ENCODE data around the gene NRXN3.

NRXN3 gene

DNA sequence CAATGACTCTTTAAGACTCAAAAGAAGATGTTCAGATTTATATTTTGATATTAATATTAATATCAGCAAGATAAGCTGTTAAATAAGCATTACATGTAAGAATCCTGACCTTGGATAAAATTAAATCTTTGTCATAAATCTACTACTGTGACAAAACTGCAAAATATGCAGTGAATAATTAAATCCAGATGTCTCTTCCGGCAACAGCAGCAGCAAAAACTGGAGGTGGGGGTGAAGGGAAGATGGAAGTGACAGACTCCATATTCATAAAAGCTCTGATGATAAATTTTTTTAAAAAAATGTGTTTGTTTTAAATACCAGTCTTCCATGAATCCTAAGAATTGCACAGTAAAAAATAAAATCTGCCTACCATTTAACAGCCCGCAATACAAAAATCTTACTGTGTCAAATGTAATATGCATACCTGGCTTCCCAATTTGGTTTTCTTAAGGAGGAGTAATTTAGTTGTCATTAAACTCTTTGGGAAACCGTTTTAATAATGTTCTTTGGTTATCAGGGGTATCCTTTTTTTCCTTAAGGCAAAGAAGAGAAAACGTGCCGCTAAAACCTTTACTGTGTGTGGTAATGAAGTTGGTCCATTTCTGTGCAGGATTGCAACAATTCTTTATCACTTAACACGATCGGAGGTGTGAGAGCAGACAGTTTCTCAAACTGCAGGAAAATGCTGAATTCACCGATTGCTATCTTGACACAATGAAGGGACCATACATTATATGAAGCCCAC lies 1562.9 kb downstream of the NRXN3 start:
- no peak overlapping the region for H3K4me3 ChIP-seq (replicated peaks; ENCODE audit: low read depth, low read length)
- no peak for DNase-seq (ENCODE audit: extremely low read depth, low read depth)
- TF ChIP-seq, protein P1, sequence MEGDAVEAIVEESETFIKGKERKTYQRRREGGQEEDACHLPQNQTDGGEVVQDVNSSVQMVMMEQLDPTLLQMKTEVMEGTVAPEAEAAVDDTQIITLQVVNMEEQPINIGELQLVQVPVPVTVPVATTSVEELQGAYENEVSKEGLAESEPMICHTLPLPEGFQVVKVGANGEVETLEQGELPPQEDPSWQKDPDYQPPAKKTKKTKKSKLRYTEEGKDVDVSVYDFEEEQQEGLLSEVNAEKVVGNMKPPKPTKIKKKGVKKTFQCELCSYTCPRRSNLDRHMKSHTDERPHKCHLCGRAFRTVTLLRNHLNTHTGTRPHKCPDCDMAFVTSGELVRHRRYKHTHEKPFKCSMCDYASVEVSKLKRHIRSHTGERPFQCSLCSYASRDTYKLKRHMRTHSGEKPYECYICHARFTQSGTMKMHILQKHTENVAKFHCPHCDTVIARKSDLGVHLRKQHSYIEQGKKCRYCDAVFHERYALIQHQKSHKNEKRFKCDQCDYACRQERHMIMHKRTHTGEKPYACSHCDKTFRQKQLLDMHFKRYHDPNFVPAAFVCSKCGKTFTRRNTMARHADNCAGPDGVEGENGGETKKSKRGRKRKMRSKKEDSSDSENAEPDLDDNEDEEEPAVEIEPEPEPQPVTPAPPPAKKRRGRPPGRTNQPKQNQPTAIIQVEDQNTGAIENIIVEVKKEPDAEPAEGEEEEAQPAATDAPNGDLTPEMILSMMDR (IDR thresholded peaks at IDR 0.05; ENCODE audit: low read depth, low read length, missing control alignments), result no peak

DNA sequence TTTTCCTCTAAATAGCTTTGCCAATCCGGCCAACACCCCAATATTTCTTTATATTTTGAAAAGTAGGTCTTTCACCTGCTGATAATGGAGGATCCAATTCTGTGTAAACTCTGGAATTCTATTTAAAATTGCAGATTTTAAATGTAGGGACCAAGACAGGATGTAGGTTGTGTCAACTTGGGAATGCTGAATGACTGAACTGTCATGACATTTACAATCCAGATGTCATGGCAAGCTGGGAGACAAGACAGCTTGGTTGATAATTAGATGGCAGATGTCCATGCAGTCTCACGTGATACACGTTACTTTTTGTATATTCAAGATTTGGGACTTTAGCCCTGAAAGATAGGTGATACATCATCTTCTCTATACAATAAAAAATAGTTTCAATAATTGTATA lies 1564.0 kb downstream of the NRXN3 start:
- H3K4me3 ChIP-seq (replicated peaks; ENCODE audit: low read depth, low read length), result no peak overlapping the region
- TF ChIP-seq, protein P1 (IDR thresholded peaks at IDR 0.05; ENCODE audit: low read depth, low read length, missing control alignments), result no peak
- no peak for DNase-seq (ENCODE audit: extremely low read depth, low read depth)

DNA sequence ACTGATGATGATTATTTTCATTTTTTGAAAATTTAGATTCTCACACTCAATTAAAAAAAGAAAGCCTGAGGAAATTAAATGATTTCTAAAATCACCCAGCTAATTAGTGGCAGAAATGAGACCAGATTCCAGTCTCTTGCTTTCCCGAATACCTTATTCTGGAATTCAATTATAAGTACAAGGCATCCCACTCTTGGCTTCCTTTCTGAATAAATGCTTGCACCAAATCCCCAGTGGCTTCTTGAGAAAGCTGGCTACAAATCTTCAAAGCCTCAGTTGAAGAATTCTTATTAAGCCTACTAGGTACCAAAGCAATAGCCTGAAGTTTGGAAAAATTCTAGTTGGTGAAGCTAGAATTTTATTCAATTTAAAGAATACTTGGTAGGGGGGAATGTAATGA lies 1564.5 kb downstream of the NRXN3 start:
- no peak for DNase-seq (ENCODE audit: extremely low read depth, low read depth)
- TF ChIP-seq, protein P1 (IDR thresholded peaks at IDR 0.05; ENCODE audit: low read depth, low read length, missing control alignments), result no peak
- H3K4me3 ChIP-seq (replicated peaks; ENCODE audit: low read depth, low read length), result no peak overlapping the region

DNA sequence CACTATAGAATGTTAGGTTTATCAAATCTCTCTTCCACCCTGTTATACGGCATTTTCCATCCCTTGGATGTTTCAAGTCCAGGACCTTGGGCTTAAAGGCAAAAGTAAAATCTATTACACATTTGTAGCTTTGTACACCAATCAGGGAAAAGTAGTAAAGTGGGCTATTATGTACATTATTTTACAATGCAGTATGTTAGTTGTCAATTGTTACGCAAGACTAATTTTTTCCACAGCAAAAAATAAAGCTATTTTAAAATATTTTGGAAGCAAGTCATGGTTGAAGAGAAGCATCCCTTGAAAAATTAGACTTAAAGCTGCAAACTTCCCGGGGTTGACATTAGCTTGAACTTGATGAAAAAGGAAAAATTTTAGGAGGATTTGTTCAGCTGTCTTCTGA lies 1564.9 kb downstream of the NRXN3 start:
- TF ChIP-seq, protein P1 (IDR thresholded peaks at IDR 0.05; ENCODE audit: low read depth, low read length, missing control alignments), result no peak
- no peak overlapping the region for H3K4me3 ChIP-seq (replicated peaks; ENCODE audit: low read depth, low read length)
- no peak for DNase-seq (ENCODE audit: extremely low read depth, low read depth)

DNA sequence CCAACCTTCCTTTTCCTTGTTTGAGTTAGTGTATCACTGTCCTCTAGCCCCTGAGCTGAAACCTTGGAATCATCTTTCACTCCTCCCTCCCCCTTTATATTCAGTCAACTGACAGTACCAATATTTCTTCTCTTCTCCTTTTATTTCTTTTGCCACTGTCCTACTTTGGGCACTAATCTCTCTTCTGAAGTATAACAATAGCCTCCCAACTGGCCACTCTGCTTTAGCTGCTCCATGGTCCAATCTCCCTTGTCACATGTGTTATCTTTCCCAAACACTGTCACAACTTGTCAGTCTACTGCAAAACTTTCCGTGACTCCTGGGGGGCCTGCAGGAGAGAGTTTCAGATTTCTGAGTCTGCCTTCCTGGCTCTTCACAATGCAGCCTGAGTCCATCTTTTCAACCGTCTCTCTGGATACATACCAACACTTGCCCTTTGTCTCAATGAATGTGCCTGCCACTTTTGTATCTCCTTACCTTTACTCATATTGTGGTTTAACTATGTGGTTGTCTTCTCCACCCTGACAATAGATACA lies 1570.0 kb downstream of the NRXN3 start:
- no peak for DNase-seq (ENCODE audit: extremely low read depth, low read depth)
- TF ChIP-seq, protein P1 (IDR thresholded peaks at IDR 0.05; ENCODE audit: low read depth, low read length, missing control alignments), result no peak
- no peak overlapping the region for H3K4me3 ChIP-seq (replicated peaks; ENCODE audit: low read depth, low read length)

DNA sequence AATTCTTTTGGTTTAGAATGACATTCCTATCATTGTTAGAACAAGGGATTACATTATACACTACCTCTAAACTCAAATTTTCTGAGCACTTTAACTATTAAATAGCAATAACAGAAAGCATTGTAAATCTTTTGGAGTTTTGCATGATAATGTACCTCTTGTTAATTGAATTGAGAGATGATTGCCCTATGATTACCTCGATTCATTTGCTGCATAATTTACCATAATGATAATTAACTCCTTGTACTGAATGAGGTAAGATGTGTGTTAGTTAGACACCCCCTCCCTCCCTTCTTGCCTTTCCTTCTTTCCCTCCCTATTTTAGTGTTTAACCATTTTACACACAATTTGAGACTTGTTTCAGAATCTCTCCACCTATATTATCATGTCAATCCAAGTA lies 1572.0 kb downstream of the NRXN3 start:
- DNase-seq (ENCODE audit: extremely low read depth, low read depth), result no peak
- H3K4me3 ChIP-seq (replicated peaks; ENCODE audit: low read depth, low read length), result no peak overlapping the region
- TF ChIP-seq, protein P1 (IDR thresholded peaks at IDR 0.05; ENCODE audit: low read depth, low read length, missing control alignments), result no peak

Data from HFF-Myc (cell line).